Effector memory CD4-positive, alpha-beta T cell (primary cell): ENCODE data around the gene LRMDA.
"Not testable (repeated sequence)": the region's sequence is repeated elsewhere in the genome, so short reads cannot be mapped to it uniquely, and the experiment has no call there.

Experiments used
- DNase-seq, 3 donors: peaks; one replicate each; pipeline ENCODE4 v3.0.0-alpha.2; 2020
- H3K27ac ChIP-seq: 2 replicates; pipeline ENCODE4 v1.7.0; 2013; ENCODE audit warnings: mild to moderate bottlenecking, low read length, moderate library complexity; ENCODE audit not compliant: insufficient read depth, poor library complexity, severe bottlenecking
- H3K27me3 ChIP-seq: replicated peaks from 2 replicates; pipeline ENCODE4 v1.7.0; 2013; ENCODE audit warnings: mild to moderate bottlenecking, low read length; ENCODE audit not compliant: insufficient read depth, control insufficient read depth, poor library complexity, severe bottlenecking
- H3K36me3 ChIP-seq: 2 replicates; pipeline ENCODE4 v1.7.0; 2013; ENCODE audit warnings: mild to moderate bottlenecking, low read length, moderate library complexity; ENCODE audit not compliant: control insufficient read depth, insufficient read depth
- H3K4me1 ChIP-seq: 2 replicates; pipeline ENCODE4 v1.7.0; 2013; ENCODE audit warnings: low read length, mild to moderate bottlenecking; ENCODE audit not compliant: control insufficient read depth, insufficient read depth, poor library complexity, severe bottlenecking
- H3K4me3 ChIP-seq: 2 replicates; pipeline ENCODE4 v1.7.0; 2013; ENCODE audit warnings: low read length, low read depth, mild to moderate bottlenecking; ENCODE audit not compliant: insufficient read depth, poor library complexity, severe bottlenecking
- H3K9me3 ChIP-seq: 2 replicates; pipeline ENCODE4 v1.7.0; 2013; ENCODE audit warnings: mild to moderate bottlenecking, low read length, moderate library complexity; ENCODE audit not compliant: control insufficient read depth

The LRMDA gene

DNA sequence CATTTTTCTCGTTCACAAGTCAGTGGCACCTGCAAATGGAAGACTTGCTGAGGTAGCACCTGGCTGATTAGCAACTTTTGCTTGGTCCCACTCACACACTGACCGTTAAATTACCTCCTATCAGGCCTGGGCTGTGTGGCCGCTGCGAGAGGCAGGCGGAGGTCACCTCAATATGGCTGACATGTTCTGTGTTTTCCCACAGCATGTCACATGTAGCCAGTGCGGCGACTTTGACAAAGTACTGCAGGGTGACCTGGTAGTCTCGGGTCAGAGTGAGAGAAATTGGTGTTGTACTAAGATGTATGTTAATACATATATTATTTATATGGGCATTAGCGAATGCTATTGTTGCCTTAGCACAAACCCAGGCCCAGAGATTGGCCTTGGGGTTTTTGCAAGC is 307.5 kb downstream of the LRMDA start:
- no peaks in the 10 kb centered on the region for H3K36me3 ChIP-seq
- H3K9me3 ChIP-seq: no peaks in the 10 kb centered on the region
- DNase-seq: no peak
- no peak overlapping the region for H3K27ac ChIP-seq
- no peaks in the 10 kb centered on the region for H3K4me1 ChIP-seq
- H3K27me3 ChIP-seq: no peaks in the 10 kb centered on the region
- H3K4me3 ChIP-seq: no peak overlapping the region

DNA sequence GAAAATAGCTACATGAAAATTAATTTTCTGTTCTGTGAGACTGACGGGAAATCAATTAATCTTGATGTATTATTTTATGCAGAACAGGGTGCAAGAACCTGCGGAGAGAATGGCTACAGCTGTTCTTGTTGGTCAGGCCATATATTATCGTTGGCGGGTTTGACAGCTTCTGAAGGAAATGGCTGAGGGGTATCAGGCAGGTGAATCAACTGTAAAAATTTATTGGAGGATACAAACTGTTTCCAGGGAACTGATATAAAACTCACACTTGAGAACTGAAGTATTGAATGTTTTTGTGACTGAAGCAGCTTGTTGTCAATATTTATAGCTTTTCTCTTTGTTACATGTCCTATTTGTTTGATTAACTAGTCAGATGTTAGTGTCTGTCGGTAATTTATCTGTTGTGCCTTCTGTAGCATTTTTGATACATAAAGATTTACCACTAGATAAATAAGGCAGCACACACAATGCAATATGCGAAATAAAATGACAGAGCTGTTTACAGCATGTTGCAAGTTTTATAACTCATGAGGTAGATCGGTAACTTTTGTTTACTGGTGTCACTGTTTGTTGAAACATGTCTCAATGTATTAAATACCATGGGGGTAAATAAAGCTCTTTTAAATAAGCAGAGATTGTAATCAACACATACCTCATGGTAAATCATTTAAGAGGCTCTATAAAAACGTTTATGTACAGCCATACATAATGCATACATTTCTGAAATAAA is 308.2 kb downstream of the LRMDA start:
- Histone ChIP-seq H3K36me3 (no peaks in the 10 kb centered on the region), H3K27me3 (no peaks in the 10 kb centered on the region), H3K27ac (no peak overlapping the region), H3K4me1 (no peaks in the 10 kb centered on the region), H3K9me3 (no peaks in the 10 kb centered on the region), H3K4me3 (no peak overlapping the region)
- DNase-seq: no peak

DNA sequence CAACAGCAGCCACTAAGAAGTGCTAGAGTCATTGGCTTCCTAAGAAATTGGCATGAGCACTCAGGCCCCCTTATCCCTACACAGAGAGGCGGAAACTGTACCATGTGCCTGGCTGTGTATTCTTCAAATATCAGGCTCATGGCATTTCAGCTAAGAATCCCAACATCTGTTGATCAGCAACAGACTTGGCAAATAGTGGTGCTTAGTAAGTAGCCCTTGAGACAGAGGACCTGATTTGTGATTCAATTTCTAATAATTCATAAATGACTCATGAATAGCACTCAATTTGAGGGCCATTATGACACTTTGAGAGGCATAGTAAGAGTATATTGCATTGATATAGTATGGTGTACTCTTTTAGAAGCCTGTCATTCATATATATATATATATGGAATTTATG is 309.1 kb downstream of the LRMDA start:
- no peaks in the 10 kb centered on the region for H3K9me3 ChIP-seq
- no peaks in the 10 kb centered on the region for H3K4me1 ChIP-seq
- no peak for DNase-seq
- H3K36me3 ChIP-seq: no peaks in the 10 kb centered on the region
- no peaks in the 10 kb centered on the region for H3K27me3 ChIP-seq
- no peak overlapping the region for H3K4me3 ChIP-seq
- H3K27ac ChIP-seq: no peak overlapping the region

DNA sequence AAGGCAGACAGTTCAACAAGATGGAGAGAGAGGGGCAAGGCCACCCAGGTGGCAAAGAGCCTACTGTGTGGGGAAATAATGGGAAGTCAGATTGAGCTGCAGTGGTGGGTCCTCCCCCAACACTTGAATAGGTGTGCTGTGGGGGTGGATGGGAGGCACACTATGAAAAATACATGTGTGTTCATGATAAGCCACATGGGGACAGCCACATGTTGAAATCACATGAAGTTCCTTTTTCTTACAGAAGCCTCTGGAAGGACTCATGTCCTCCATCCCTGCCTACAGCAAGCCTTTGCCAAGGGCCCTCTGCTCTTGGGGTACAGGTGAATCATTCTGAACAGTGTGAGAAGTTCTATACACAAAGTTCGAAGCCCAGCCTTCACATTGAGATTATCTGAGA is 310.9 kb downstream of the LRMDA start:
- no peak for DNase-seq
- Histone ChIP-seq H3K9me3 (no peaks in the 10 kb centered on the region), H3K4me3 (no peak overlapping the region), H3K27ac (no peak overlapping the region), H3K27me3 (no peaks in the 10 kb centered on the region), H3K4me1 (no peaks in the 10 kb centered on the region), H3K36me3 (no peaks in the 10 kb centered on the region)

DNA sequence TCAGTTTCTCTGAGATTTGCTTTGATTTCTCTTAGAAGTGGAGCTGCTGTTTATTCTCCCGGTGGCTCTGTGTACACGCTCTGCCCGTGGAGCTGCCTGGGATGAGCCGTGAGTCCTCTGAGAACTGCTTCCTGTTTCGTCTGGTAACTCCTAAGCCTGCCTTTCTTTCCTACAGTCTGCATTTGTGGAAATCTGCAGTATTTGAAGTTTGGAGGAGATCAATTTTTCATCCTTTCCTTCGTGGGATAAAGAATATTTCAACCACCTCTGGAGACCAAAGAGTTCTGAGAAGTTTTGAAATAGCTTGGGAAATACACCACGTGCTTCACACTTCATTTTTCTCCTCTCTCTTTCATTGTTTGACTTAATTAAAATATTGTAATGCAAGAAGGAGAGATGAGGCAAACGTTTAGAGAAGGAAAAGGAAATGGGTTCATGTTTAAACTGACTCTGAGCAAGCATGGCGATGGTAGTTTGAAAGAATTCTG is 311.9 kb downstream of the LRMDA start:
- Histone ChIP-seq H3K36me3 (no peaks in the 10 kb centered on the region), H3K9me3 (no peaks in the 10 kb centered on the region), H3K27me3 (no peaks in the 10 kb centered on the region), H3K27ac (no peak overlapping the region), H3K4me1 (no peaks in the 10 kb centered on the region), H3K4me3 (no peak overlapping the region)
- DNase-seq: no peak

DNA sequence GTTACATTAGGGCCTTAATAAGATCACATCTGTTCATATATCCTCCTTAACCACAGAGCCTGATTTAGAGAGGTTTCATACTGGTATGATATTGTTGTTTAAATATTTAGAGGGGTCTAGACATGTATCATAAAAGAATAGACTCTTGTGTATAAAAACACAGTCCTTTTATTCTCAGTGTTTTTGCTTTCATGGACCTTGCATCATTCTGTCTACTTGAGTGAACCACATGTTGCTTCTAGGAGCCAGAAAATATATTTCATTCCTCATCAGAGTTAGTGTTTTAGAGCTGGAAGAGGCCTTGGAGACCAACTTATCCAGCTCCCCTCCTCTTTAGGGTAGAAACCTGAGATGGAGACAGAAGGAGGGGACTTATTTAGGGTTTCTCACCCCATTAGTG is 312.8 kb downstream of the LRMDA start:
- no peak overlapping the region for H3K4me3 ChIP-seq
- H3K9me3 ChIP-seq: no peaks in the 10 kb centered on the region
- no peaks in the 10 kb centered on the region for H3K36me3 ChIP-seq
- no peak overlapping the region for H3K27ac ChIP-seq
- no peaks in the 10 kb centered on the region for H3K4me1 ChIP-seq
- H3K27me3 ChIP-seq: no peaks in the 10 kb centered on the region
- DNase-seq: no peak

DNA sequence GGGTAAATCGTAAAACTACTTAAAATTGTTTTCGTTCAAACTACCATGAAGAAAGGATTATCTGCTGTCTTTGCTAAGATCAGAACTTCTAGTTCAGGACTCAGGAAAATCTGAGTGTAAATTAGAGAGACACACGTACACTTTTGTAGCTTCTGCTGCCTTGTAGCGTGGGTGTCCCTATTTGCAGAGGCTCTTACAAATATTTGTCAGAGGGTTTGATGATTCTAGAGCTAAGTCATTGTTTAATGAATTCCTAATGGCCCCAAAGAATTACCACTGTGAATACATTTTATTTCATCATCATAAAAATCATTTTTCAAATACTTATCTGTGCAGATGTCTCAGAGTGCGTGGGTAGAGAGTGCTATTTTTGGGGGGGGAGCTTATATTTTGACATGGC is 314.9 kb downstream of the LRMDA start:
- Histone ChIP-seq H3K36me3 (no peaks in the 10 kb centered on the region), H3K4me3 (no peak overlapping the region), H3K27ac (no peak overlapping the region), H3K4me1 (no peaks in the 10 kb centered on the region), H3K9me3 (no peaks in the 10 kb centered on the region), H3K27me3 (no peaks in the 10 kb centered on the region)
- DNase-seq: no peak

DNA sequence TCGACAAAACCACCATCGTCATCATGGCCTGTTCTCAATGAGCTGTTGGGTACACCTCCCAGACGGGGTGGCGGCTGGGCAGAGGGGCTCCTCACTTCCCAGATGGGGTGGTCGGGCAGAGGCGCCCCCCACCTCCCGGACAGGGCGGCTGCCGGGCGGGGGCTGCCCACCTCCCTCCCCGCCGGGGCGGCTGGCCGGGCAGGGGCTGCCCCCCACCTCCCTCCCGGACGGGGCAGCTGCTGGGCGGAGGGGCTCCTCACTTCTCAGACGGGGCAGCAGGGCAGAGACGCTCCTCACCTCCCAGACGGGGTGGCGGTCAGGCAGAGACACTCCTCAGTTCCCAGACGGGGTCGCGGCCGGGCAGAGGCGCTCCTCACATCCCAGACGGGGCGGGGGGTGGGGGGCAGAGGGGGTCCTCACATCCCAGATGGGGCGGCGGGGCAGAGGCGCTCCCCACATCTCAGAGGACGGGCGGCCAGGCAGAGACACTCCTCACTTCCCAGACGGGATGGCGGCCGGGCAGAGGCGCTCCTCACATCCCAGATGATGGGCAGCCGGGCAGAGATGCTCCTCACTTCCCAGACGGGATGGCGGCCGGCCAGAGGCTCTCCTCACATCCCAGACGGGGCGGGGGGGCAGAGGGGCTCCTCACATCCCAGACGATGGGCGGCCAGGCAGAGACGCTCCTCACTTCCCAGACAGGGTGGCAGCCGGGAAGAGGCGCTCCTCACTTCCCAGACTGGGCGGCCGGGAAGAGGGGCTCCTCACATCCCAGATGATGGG is 318.9 kb downstream of the LRMDA start:
- not testable (repeated sequence) for H3K36me3 ChIP-seq, H3K27me3 ChIP-seq, DNase-seq, H3K4me1 ChIP-seq, H3K9me3 ChIP-seq, H3K27ac ChIP-seq, H3K4me3 ChIP-seq

DNA sequence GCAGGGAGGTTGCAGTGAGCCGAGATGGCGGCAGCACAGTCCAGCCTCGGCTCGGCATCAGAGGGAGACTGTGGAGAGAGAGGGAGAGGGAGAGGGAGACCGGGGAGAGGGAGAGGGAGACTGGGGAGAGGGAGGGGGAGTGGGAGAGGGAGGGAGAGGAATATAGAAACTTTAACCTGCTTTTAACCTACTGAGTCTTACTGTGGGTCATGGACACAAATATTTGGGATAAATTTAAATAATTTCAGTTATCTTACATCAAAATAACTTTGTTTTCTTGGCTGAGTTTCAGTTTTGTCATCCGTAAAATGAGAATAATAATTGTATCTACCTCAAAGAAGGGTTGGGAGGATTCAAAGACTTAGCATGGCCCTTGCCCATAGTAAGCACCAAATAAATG is 319.8 kb downstream of the LRMDA start:
- H3K4me1 ChIP-seq: no peaks in the 10 kb centered on the region

DNA sequence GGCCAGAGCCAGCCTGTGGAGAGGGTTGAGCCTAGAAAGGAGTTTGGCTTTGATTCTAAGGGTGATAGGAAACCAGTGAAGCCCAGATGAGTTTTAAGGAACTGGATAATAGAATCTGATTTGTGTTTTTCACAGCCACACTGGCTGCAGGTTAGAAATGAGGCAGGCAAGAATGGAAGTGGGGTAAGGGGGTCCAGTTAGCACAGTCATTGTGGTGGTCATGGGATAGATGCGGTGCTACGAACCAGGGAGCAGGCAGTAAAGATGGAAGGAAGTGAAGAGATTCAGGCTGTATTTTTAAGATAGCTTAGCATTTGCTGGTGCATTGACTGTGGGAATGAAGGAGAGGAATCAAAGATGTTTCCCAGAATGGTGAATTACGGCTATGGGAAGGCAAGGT is 322.2 kb downstream of the LRMDA start:
- no peak overlapping the region for H3K4me3 ChIP-seq
- no peak overlapping the region for H3K27ac ChIP-seq
- H3K9me3 ChIP-seq: no peaks in the 10 kb centered on the region
- no peaks in the 10 kb centered on the region for H3K36me3 ChIP-seq
- no peak for DNase-seq
- H3K4me1 ChIP-seq: no peaks in the 10 kb centered on the region
- no peaks in the 10 kb centered on the region for H3K27me3 ChIP-seq

More for the DNA sequence above, 319.8 kb downstream of the LRMDA start:
- Histone ChIP-seq H3K9me3 (no peaks in the 10 kb centered on the region), H3K27ac (no peak overlapping the region), H3K4me3 (no peak overlapping the region), H3K36me3 (no peaks in the 10 kb centered on the region), H3K27me3 (no peaks in the 10 kb centered on the region)
- DNase-seq: no peak
